Endothelial cell of umbilical vein (primary cell): ENCODE results near the gene WIPI1. TPM values are rescaled to one million over a fixed set of nuclear protein-coding genes. Genes with fewer than 3 reads are reported as not detected.

ENCODE experiments used
- BruUV-seq: library from RNA; stranded (reverse); fragments of 400-500 nt; replicated peaks from 2 replicates; lab custom pipeline; 2021; lab: Mats Ljungman, UMichigan
- CTCF ChIA-PET: fragments of 300-600, 350-600 bp; sonication (Branson Sonifier 250); formaldehyde crosslinking; loops from one replicate; lab custom pipeline; 2021; ENCODE audit warnings: antibody characterized with exemption, inconsistent platforms; lab: Charles Lee
- POLR2A ChIA-PET: fragments of 300-600, 350-600 bp; sonication (Branson Sonifier 250); formaldehyde crosslinking; loops from one replicate; lab custom pipeline; 2021; ENCODE audit warnings: antibody characterized with exemption, inconsistent platforms; lab: Charles Lee
- DNase-seq: peaks from one replicate; pipeline ENCODE4 v3.0.0-alpha.2; 2011; ENCODE audit warnings: low read depth, low spot score
- FAIRE-seq: peaks from 2 replicates; lab custom pipeline; 2011; peaks lifted over from hg19 to GRCh38; lab: Jason Lieb, UNC
- H2AFZ ChIP-seq: 2 replicates; pipeline ENCODE4 v1.6.0; 2012; ENCODE audit warnings: low read depth, low read length, control low read depth, inconsistent platforms
- H3K27ac ChIP-seq: 2 replicates; pipeline ENCODE4 v1.5.1; 2011; ENCODE audit warnings: low read depth, mild to moderate bottlenecking, control low read depth, low read length, moderate library complexity; ENCODE audit not compliant: insufficient read depth
- H3K27me3 ChIP-seq, 2 experiments: 2 replicates each; pipeline versions ENCODE4 v1.6.0 to v1.6.1; 2011; ENCODE audit warnings: low read length in 2 of 2, mixed read lengths in 1 of 2; ENCODE audit not compliant: control insufficient read depth in 2 of 2, insufficient read depth in 2 of 2
- H3K36me3 ChIP-seq, 2 experiments: 2 replicates in 1 of 2; 3 replicates in 1 of 2; pipeline ENCODE4 v1.5.1; 2011; ENCODE audit warnings: low read length in 2 of 2, mild to moderate bottlenecking in 1 of 2, moderate library complexity in 1 of 2; ENCODE audit not compliant: control insufficient read depth in 2 of 2, insufficient read depth in 2 of 2; ENCODE audit errors: extremely low read depth in 1 of 2
- H3K4me1 ChIP-seq: 3 replicates; pipeline ENCODE4 v1.5.1; 2011; ENCODE audit warnings: mild to moderate bottlenecking, low read length; ENCODE audit not compliant: control insufficient read depth, insufficient read depth; ENCODE audit errors: extremely low read depth
- H3K4me2 ChIP-seq: 2 replicates; pipeline ENCODE4 v1.6.1; 2011; ENCODE audit warnings: low read length, control low read depth, mixed read lengths; ENCODE audit not compliant: insufficient read depth
- H3K4me3 ChIP-seq, 3 experiments: fragments of 200-600 bp in 1 of 3; sonication (generic), shearing (Covaris generic) in 1 of 3; replicated peaks in 1 of 3; 2 replicates each; pipeline ENCODE4 v1.5.1; 2011 to 2016; ENCODE audit warnings: control low read depth in 3 of 3, low read length in 3 of 3, mild to moderate bottlenecking in 2 of 3, inconsistent platforms in 1 of 3, low read depth in 1 of 3, moderate library complexity in 1 of 3; ENCODE audit not compliant: insufficient read depth in 1 of 3
- H3K79me2 ChIP-seq: 2 replicates; pipeline ENCODE4 v1.6.0; 2012; ENCODE audit warnings: low read length, inconsistent platforms; ENCODE audit not compliant: control insufficient read depth, insufficient read depth
- H3K9ac ChIP-seq: replicated peaks from 2 replicates; pipeline ENCODE3; 2011; ENCODE audit warnings: low read length, control low read depth; ENCODE audit not compliant: insufficient read depth; ENCODE audit errors: extremely low read depth
- H3K9me1 ChIP-seq: replicated peaks from 3 replicates; pipeline ENCODE4 v1.6.0; 2011; ENCODE audit warnings: mild to moderate bottlenecking, low read length; ENCODE audit not compliant: control insufficient read depth, insufficient read depth; ENCODE audit errors: extremely low read depth
- H3K9me3 ChIP-seq: replicated peaks from 2 replicates; pipeline ENCODE4 v1.5.1; 2012; ENCODE audit warnings: low read length, inconsistent platforms; ENCODE audit not compliant: control insufficient read depth, insufficient read depth
- H4K20me1 ChIP-seq: replicated peaks from 2 replicates; pipeline ENCODE3; 2011; ENCODE audit warnings: mild to moderate bottlenecking, low read length; ENCODE audit not compliant: control insufficient read depth, insufficient read depth; ENCODE audit errors: extremely low read depth
- EZH2 ChIP-seq: IDR thresholded peaks from 2 replicates; pipeline ENCODE4 v1.6.1; 2012; ENCODE audit warnings: borderline replicate concordance, low read depth, mild to moderate bottlenecking, moderate library complexity, low read length, inconsistent platforms; ENCODE audit not compliant: severe bottlenecking
- FOS ChIP-seq: IDR thresholded peaks from 2 replicates; pipeline ENCODE4 v1.6.1; 2011; ENCODE audit warnings: mild to moderate bottlenecking, low read length, moderate library complexity, borderline replicate concordance; ENCODE audit not compliant: insufficient read depth
- GATA2 ChIP-seq: IDR thresholded peaks from 2 replicates; pipeline ENCODE4 v1.7.0; 2011; ENCODE audit warnings: low read depth, mild to moderate bottlenecking, moderate library complexity, mixed read lengths, low read length; ENCODE audit not compliant: insufficient read length, insufficient read depth
- JUN ChIP-seq: IDR thresholded peaks from 2 replicates; pipeline ENCODE4 v1.6.1; 2011; ENCODE audit warnings: borderline replicate concordance, low read depth; ENCODE audit not compliant: insufficient read length, insufficient read depth
- MYC ChIP-seq: IDR thresholded peaks from one replicate; pipeline ENCODE4 v1.6.1; 2011; ENCODE audit warnings: mild to moderate bottlenecking, low read depth, low read length
- POLR2A ChIP-seq: IDR thresholded peaks from 2 replicates; pipeline ENCODE4 v1.6.1; 2012; ENCODE audit warnings: low read depth, mild to moderate bottlenecking, control low read depth, low read length
- POLR2AphosphoS5 ChIP-seq: IDR thresholded peaks from 2 replicates; pipeline ENCODE4 v1.6.1; 2012; ENCODE audit warnings: low read depth, mild to moderate bottlenecking, control low read depth, low read length, moderate library complexity; ENCODE audit not compliant: insufficient read depth
- dilution Hi-C: fragments of 300-500 bp; cut with MboI; formaldehyde crosslinking; loops from one replicate; pipeline ENCODE4 v1.15.0; 2019; ENCODE audit warnings: low sequenced_read_pairs; ENCODE audit not compliant: extremely low pct_ligation_motif_present
- intact Hi-C: fragments of 100-400 bp; cut with micrococcal nuclease; formaldehyde crosslinking; loops from one replicate; pipeline ENCODE4 v1.10.0; 2022
- polyA plus RNA-seq, 4 experiments: library from polyadenylated mRNA; depleted of rRNA in 3 of 4; stranded (reverse) in 3 of 4; unstranded in 1 of 4; fragments of >200 nt; gene quantifications; 2 replicates each; pipeline versions ENCODE4 v1.2.1 to v1.2.3, GENCODE V29; 2011 to 2012; ENCODE audit warnings: missing spikeins in 1 of 4
- total RNA-seq: library from RNA; stranded (reverse); gene quantifications from 2 replicates; pipeline ENCODE4 v1.2.3, GENCODE V29; 2021
- TF ChIP-seq, protein P1 (sequence below): IDR thresholded peaks from 2 replicates; pipeline ENCODE4 v1.6.1; 2011; ENCODE audit not compliant: insufficient read depth, insufficient read length
- TF ChIP-seq, protein P2 (sequence below), 2 donors: IDR thresholded peaks; 1 replicate in 1 of 2; 2 replicates in 1 of 2; pipeline ENCODE4 v1.5.1; 2011; ENCODE audit warnings: low read length in 2 of 2, mild to moderate bottlenecking in 2 of 2, moderate library complexity in 2 of 2, control low read depth in 1 of 2, inconsistent platforms in 1 of 2, low read depth in 1 of 2; ENCODE audit not compliant: insufficient read depth in 1 of 2; ENCODE audit errors: extremely low read depth in 1 of 2

WIPI1 gene
- total and polyA plus RNA-seq, 2 donors (not counting 3 experiments of a cell fraction or from before 2014, with no cell fraction given), result 49.9 to 70.3 TPM

DNA sequence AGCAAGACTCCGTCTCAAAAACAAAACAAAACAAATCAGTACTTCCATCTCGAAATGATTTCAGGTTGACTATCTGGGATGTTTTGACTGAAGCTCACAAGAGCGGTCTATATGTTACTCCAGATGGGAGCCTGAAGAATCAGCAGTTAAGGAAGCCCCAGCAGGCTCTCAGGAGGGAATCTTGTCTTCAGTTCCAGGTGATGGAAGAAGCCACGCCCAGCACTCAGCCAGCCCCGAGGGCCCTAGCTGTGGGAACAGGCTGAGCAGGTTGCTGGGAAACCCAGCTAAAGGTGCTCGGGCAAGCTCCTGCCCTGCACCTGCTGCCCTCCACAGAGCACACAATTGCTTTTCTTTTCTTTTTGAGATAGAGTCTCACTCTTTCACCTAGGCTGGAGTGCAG, 32.4 kb downstream of the WIPI1 start:
- ChIA-PET CTCF (interaction anchor here (0.9 to 1.4 kb wide), 3 partner anchors 11 to 42 kb away, joined by 3 to 5 read pairs (median 4); no protein-coding TSS in a partner anchor), POLR2A (no interaction called here)
- Histone ChIP-seq H3K36me3 (peaks cover 13 to 18% of the 10 kb centered on the region in 2 experiments), H4K20me1 (no peaks in the 10 kb centered on the region), H3K79me2 (no peaks in the 10 kb centered on the region), H3K9ac (no peak overlapping the region), H3K27ac (no peak overlapping the region), H3K4me2 (no peak overlapping the region), H3K4me1 (no peaks in the 10 kb centered on the region), H3K9me3 (no peaks in the 10 kb centered on the region), H3K27me3 (no peaks in the 10 kb centered on the region), H3K9me1 (no peaks in the 10 kb centered on the region), H3K4me3 (no peak overlapping the region), H2AFZ (no peak overlapping the region)
- intact Hi-C loops, result no loop called here
- no TSS peak for BruUV-seq
- no peak for FAIRE-seq
- dilution Hi-C loops, result no loop called here
- no peak for DNase-seq
- TF ChIP-seq, protein P1, sequence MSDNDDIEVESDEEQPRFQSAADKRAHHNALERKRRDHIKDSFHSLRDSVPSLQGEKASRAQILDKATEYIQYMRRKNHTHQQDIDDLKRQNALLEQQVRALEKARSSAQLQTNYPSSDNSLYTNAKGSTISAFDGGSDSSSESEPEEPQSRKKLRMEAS, result no peak
- TF ChIP-seq EZH2 (no peak), JUN (no peak), POLR2A (no peak), GATA2 (no peak), FOS (no peak), POLR2AphosphoS5 (no peak), MYC (no peak)
- TF ChIP-seq, protein P2, sequence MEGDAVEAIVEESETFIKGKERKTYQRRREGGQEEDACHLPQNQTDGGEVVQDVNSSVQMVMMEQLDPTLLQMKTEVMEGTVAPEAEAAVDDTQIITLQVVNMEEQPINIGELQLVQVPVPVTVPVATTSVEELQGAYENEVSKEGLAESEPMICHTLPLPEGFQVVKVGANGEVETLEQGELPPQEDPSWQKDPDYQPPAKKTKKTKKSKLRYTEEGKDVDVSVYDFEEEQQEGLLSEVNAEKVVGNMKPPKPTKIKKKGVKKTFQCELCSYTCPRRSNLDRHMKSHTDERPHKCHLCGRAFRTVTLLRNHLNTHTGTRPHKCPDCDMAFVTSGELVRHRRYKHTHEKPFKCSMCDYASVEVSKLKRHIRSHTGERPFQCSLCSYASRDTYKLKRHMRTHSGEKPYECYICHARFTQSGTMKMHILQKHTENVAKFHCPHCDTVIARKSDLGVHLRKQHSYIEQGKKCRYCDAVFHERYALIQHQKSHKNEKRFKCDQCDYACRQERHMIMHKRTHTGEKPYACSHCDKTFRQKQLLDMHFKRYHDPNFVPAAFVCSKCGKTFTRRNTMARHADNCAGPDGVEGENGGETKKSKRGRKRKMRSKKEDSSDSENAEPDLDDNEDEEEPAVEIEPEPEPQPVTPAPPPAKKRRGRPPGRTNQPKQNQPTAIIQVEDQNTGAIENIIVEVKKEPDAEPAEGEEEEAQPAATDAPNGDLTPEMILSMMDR (IDR thresholded peaks at IDR 0.05; ENCODE audit: extremely low read depth in 1 of 2, insufficient read depth in 1 of 2, low read depth in 1 of 2, low read length in 2 of 2), result no peak
